HG03575 (cell line): Measurements from ENCODE around the gene MOB3A.

Experiments
- ATAC-seq: cut with Tn5 transposase; IDR thresholded peaks from one replicate; pipeline ENCODE4 v1.9.1; 2021; ENCODE audit not compliant: unreplicated experiment, insufficient number of reproducible peaks, low FRiP score; ENCODE audit errors: extremely low read depth

MOB3A gene

GRCh38 chr19:2050349-2050990, 45.7 kb downstream of the MOB3A start:
- no peak for ATAC-seq

GRCh38 chr19:2049741-2050348, 46.3 kb downstream of the MOB3A start:
- no peak for ATAC-seq

- no peak for ATAC-seq
Observed at GRCh38 chr19:2048959-2049740, 47.0 kb downstream of the MOB3A start.

- no peak for ATAC-seq
Observed at GRCh38 chr19:2048104-2048958, 47.8 kb downstream of the MOB3A start.

GRCh38 chr19:2047449-2048103, 48.5 kb downstream of the MOB3A start:
- no peak for ATAC-seq

- ATAC-seq = no peak
Observed at GRCh38 chr19:2047076-2047448, 49.1 kb downstream of the MOB3A start.

- no peak for ATAC-seq
Observed at GRCh38 chr19:2046046-2046907, 49.8 kb downstream of the MOB3A start.

GRCh38 chr19:2045501-2046045, 50.6 kb downstream of the MOB3A start:
- ATAC-seq = no peak

- ATAC-seq = no peak
Observed at GRCh38 chr19:2044709-2045500, 51.2 kb downstream of the MOB3A start.

- no peak for ATAC-seq
Observed at GRCh38 chr19:2043961-2044708, 52.0 kb downstream of the MOB3A start.

GRCh38 chr19:2043251-2043641, 52.9 kb downstream of the MOB3A start:
- no peak for ATAC-seq

- no peak for ATAC-seq
Observed at GRCh38 chr19:2042485-2043250, 53.5 kb downstream of the MOB3A start.

- no peak for ATAC-seq
Observed at GRCh38 chr19:2041683-2042484, 54.2 kb downstream of the MOB3A start.

- no peak for ATAC-seq
Observed at GRCh38 chr19:2041433-2041682, 54.8 kb downstream of the MOB3A start.

GRCh38 chr19:2040647-2041432, 55.3 kb downstream of the MOB3A start:
- ATAC-seq = no peak
